HG03108 (cell line): ENCODE measurements around the gene ZNF618.

Experiments
- ATAC-seq: cut with Tn5 transposase; IDR thresholded peaks from one replicate; pipeline ENCODE4 v1.9.1; 2021; ENCODE audit warnings: moderate library complexity; ENCODE audit not compliant: unreplicated experiment

ZNF618 gene

GRCh38 chr9:113998525-113999255 is 122.6 kb downstream of the ZNF618 start:
- no peak for ATAC-seq

- no peak for ATAC-seq
These were observed 123.3 kb downstream of the ZNF618 start for GRCh38 chr9:113999256-114000062.

GRCh38 chr9:114000063-114000454 is 124.0 kb downstream of the ZNF618 start:
- no peak for ATAC-seq

GRCh38 chr9:114000671-114001409 is 124.7 kb downstream of the ZNF618 start:
- ATAC-seq, result no peak

- no peak for ATAC-seq
These were observed 125.2 kb downstream of the ZNF618 start for GRCh38 chr9:114001410-114001685.

GRCh38 chr9:114001794-114002261 is 125.7 kb downstream of the ZNF618 start:
- ATAC-seq, result no peak

- ATAC-seq, result no peak
These were observed 126.3 kb downstream of the ZNF618 start for GRCh38 chr9:114002271-114002985.

GRCh38 chr9:114002986-114003350 is 126.9 kb downstream of the ZNF618 start:
- ATAC-seq, result no peak

- ATAC-seq, result no peak
These were observed 127.2 kb downstream of the ZNF618 start for GRCh38 chr9:114003351-114003750.

GRCh38 chr9:114003758-114004157 is 127.6 kb downstream of the ZNF618 start:
- no peak for ATAC-seq

- ATAC-seq, result no peak
These were observed 128.2 kb downstream of the ZNF618 start for GRCh38 chr9:114004221-114004716.

GRCh38 chr9:114005371-114006154 is 129.5 kb downstream of the ZNF618 start:
- no peak for ATAC-seq

- ATAC-seq, result no peak
These were observed 130.0 kb downstream of the ZNF618 start for GRCh38 chr9:114006155-114006550.

GRCh38 chr9:114006931-114007691 is 131.0 kb downstream of the ZNF618 start:
- no peak for ATAC-seq

GRCh38 chr9:114007991-114008666 is 132.0 kb downstream of the ZNF618 start:
- ATAC-seq, result no peak

GRCh38 chr9:114008667-114009410 is 132.7 kb downstream of the ZNF618 start:
- no peak for ATAC-seq

GRCh38 chr9:114011313-114011712 is 135.2 kb downstream of the ZNF618 start:
- ATAC-seq, result no peak

- ATAC-seq, result no peak
These were observed 136.0 kb downstream of the ZNF618 start for GRCh38 chr9:114012126-114012525.
